ENCODE results near the gene HSPA8.

GRCh38 chr11:123069908-123070821 lies 8.2 kb upstream of the HSPA8 start:
- TF ChIP-seq CTCF (IDR thresholded peaks at IDR 0.05; ENCODE audit: low read depth, low read length, poor library complexity, severe bottlenecking) (no peak), EZH2phosphoT487 (IDR thresholded peaks at IDR 0.05; ENCODE audit: borderline replicate concordance, low read length) (no peak)
